Measurements from ENCODE around the gene NEK6.

The NEK6 gene

DNA sequence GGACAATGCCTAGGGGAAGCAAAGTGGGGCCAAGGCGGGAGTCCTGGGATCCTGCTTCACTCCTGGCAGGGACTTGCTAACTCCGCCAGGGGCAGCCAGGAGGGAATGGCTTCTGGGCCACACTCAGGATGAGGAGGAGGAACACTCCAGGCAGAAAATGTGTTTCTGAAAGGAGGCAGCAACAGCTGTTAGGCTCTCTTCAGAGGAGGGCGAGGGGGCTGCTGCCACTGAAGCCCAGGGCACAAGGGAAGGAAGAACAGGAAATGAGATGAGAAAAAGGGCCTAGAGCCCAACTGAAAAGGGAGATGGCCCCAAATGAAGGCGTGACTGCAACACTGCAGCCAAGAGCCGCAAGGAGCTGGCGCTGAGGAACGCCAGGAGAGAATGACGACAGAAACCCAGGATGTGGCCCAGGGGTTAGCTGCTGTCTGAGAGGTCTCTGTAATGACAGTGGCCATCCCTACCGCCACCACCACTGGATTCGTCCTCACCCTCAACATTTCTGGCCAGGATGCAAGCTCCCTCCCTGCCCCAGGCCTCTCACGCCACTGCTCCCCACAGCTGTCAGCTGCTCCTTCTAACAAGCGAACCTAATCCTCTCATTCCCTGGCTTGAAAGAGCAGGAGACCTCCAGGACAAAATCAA is 141.7 kb downstream of the NEK6 start:
- DNase-seq (ENCODE audit: low read depth in 3 of 3): no peak

DNA sequence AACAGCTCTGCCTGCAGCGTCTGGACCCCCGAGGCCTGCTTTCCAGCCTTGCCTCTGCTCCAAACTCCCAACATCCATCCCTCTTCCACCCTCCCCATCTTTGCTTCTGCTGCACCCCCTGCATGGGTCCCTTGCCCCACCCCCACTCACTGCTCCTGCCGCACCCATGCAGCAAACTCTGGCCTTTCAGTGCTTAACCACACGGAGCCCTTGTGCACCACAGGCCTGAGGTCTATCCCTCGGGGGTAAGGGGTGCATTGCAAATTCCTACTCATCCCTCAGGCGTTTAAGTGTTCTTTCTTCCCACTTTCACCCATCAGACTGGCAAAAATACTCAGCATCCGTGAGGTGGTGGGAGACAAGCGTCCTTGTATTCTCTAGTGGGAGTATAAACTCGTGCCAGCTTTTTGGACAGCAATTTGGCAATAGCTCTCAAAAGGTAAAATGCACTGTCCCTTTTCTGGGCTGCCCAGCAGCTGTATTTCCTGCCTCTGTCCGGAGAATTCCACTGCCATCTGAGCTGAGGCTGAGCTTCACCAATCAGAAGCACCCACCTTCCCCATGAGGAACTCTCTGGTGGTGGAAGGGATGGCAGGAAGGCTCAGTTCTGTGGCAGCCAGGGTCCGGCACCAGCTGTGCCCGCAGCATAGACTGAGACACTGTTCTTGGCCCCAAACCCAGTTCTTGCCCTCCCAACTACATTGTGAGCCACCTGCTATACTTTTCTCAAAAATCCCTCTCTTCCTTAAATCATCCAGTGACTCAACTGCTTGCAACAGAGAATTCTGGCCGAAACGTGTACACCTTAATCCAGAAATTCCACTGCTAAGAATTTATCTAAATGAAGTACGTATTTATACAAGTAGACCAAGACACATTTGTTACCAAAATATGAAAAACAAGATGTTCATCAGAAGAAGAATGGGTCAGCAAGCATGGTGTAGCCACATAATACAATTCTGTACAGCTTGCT is 142.5 kb downstream of the NEK6 start:
- no peak for DNase-seq (ENCODE audit: low read depth in 3 of 3)

Measured in stimulated activated CD4-positive, alpha-beta T cell treated with anti-CD3 and anti-CD28 coated beads, TNF-alpha, amount 100 ng/mL, for 24 hours (primary cell).